IMR-90 (cell line): ENCODE data around the gene DGKE.

Experiments
- BHLHE40 ChIP-seq: fragments of 150-350 bp; IDR thresholded peaks from 2 replicates; pipeline ENCODE4 v1.6.1; 2016; ENCODE audit warnings: mild to moderate bottlenecking, low read depth, low read length
- CEBPB ChIP-seq: IDR thresholded peaks from 2 replicates; pipeline ENCODE4 v1.6.1; 2012; ENCODE audit warnings: low read depth, low read length, improper control_type of control experiment
- CHD1 ChIP-seq: IDR thresholded peaks from 2 replicates; pipeline ENCODE4 v1.6.1; 2012; ENCODE audit warnings: low read depth, low read length, improper control_type of control experiment
- CTCF ChIP-seq: conservative IDR thresholded peaks from 2 replicates; pipeline ENCODE4 v1.5.1; 2012; ENCODE audit warnings: mild to moderate bottlenecking, low read depth, low read length, improper control_type of control experiment
- FOS ChIP-seq: fragments of 150-350 bp; IDR thresholded peaks from 2 replicates; pipeline ENCODE4 v1.6.1; 2016; ENCODE audit warnings: low read depth, low read length
- MAZ ChIP-seq: IDR thresholded peaks from 2 replicates; pipeline ENCODE4 v1.6.1; 2012; ENCODE audit warnings: low read depth, mild to moderate bottlenecking, low read length, improper control_type of control experiment, moderate library complexity, borderline replicate concordance
- MXI1 ChIP-seq: IDR thresholded peaks from 2 replicates; pipeline ENCODE4 v1.6.1; 2012; ENCODE audit warnings: low read depth, mild to moderate bottlenecking, low read length, moderate library complexity, borderline replicate concordance
- NFE2L2 ChIP-seq: fragments of 150-350 bp; IDR thresholded peaks from 2 replicates; pipeline ENCODE4 v1.6.1; 2016; ENCODE audit warnings: low read depth, mild to moderate bottlenecking, low read length
- POLR2A ChIP-seq: IDR thresholded peaks from 2 replicates; pipeline ENCODE4 v1.6.1; 2012; ENCODE audit warnings: mild to moderate bottlenecking, low read depth, low read length
- RAD21 ChIP-seq: IDR thresholded peaks from 2 replicates; pipeline ENCODE4 v1.6.1; 2012; ENCODE audit warnings: low read length, improper control_type of control experiment
- SMC3 ChIP-seq: fragments of 150-350 bp; IDR thresholded peaks from 2 replicates; pipeline ENCODE4 v1.6.1; 2016; ENCODE audit warnings: low read depth, mild to moderate bottlenecking, antibody characterized with exemption, low read length, moderate library complexity
- USF2 ChIP-seq: fragments of 150-350 bp; IDR thresholded peaks from 2 replicates; pipeline ENCODE4 v1.6.1; 2017; ENCODE audit warnings: mild to moderate bottlenecking, antibody characterized with exemption, low read length, low read depth

GRCh38 chr17:56803071-56803470 is 30.9 kb upstream of the DGKE start:
- TF ChIP-seq RAD21: no peak
- no peak for TF ChIP-seq CTCF
- no peak for TF ChIP-seq POLR2A
- TF ChIP-seq NFE2L2: no peak
- no peak for TF ChIP-seq BHLHE40
- no peak for TF ChIP-seq CHD1
- no peak for TF ChIP-seq USF2
- TF ChIP-seq SMC3: no peak
- TF ChIP-seq MXI1: no peak
- no peak for TF ChIP-seq FOS
- no peak for TF ChIP-seq CEBPB
- no peak for TF ChIP-seq MAZ
